Measurements from ENCODE around the gene C2orf42.

The C2orf42 gene

GRCh38 chr2:70145144-70145490 lies 45.7 kb downstream of the C2orf42 start:
- no peak for TF ChIP-seq CTCF (IDR thresholded peaks at IDR 0.05; ENCODE audit: low read depth, low read length)
- H3K4me3 ChIP-seq (replicated peaks in 1 of 2; ENCODE audit: low read depth in 2 of 2, low read length in 2 of 2), result no peak overlapping the region
- no peak for DNase-seq (ENCODE audit: low read depth in 2 of 2)

- DNase-seq (ENCODE audit: low read depth in 2 of 2), result no peak
- no peak overlapping the region for H3K4me3 ChIP-seq (replicated peaks in 1 of 2; ENCODE audit: low read depth in 2 of 2, low read length in 2 of 2)
- no peak for TF ChIP-seq CTCF (IDR thresholded peaks at IDR 0.05; ENCODE audit: low read depth, low read length)
Measured at GRCh38 chr2:70144443-70145143, 46.2 kb downstream of the C2orf42 start.

GRCh38 chr2:70143314-70144150 lies 47.3 kb downstream of the C2orf42 start:
- peak overlapping the region in 1 of 2 donors; percentile 43 for H3K4me3 ChIP-seq (replicated peaks in 1 of 2; ENCODE audit: low read depth in 2 of 2, low read length in 2 of 2)
- DNase-seq (ENCODE audit: low read depth in 2 of 2), result peak; percentile 55 to 67
- TF ChIP-seq CTCF (IDR thresholded peaks at IDR 0.05; ENCODE audit: low read depth, low read length), result no peak

GRCh38 chr2:70142590-70143313 lies 48.1 kb downstream of the C2orf42 start:
- peak; percentile 99 to 100 for DNase-seq (ENCODE audit: low read depth in 2 of 2)
- H3K4me3 ChIP-seq (replicated peaks in 1 of 2; ENCODE audit: low read depth in 2 of 2, low read length in 2 of 2), result peak overlapping the region; percentile 32 to 56
- peak; percentile 84 for TF ChIP-seq CTCF (IDR thresholded peaks at IDR 0.05; ENCODE audit: low read depth, low read length)

GRCh38 chr2:70141902-70142589 lies 48.8 kb downstream of the C2orf42 start:
- peak in 1 of 2 donors; percentile 59 for DNase-seq (ENCODE audit: low read depth in 2 of 2)
- peak overlapping the region; percentile 39 to 56 for H3K4me3 ChIP-seq (replicated peaks in 1 of 2; ENCODE audit: low read depth in 2 of 2, low read length in 2 of 2)
- no peak for TF ChIP-seq CTCF (IDR thresholded peaks at IDR 0.05; ENCODE audit: low read depth, low read length)

- DNase-seq (ENCODE audit: low read depth in 2 of 2), result peak; percentile 20 to 57
- peak overlapping the region; percentile 39 to 56 for H3K4me3 ChIP-seq (replicated peaks in 1 of 2; ENCODE audit: low read depth in 2 of 2, low read length in 2 of 2)
- peak; percentile 21 for TF ChIP-seq CTCF (IDR thresholded peaks at IDR 0.05; ENCODE audit: low read depth, low read length)
Measured at GRCh38 chr2:70141212-70141901, 49.5 kb downstream of the C2orf42 start.

Data from cardiac fibroblast (primary cell).